PC-9 (cell line): ENCODE results near the gene THSD7B. TPM values are rescaled to one million over a fixed set of nuclear protein-coding genes. Genes with fewer than 3 reads are reported as not detected.
"Not testable (repeated sequence)": the region's sequence is repeated elsewhere in the genome, so short reads cannot be mapped to it uniquely, and the experiment has no call there.

Experiments used
- BruUV-seq: library from RNA; stranded (reverse); fragments of 400-500 nt; replicated peaks from 2 replicates; lab custom pipeline; 2021; lab: Mats Ljungman, UMichigan
- CTCF ChIA-PET: fragments of 300-600 bp; sonication (Branson Sonifier 250); formaldehyde crosslinking; loops from one replicate; lab custom pipeline; 2022; ENCODE audit warnings: antibody characterized with exemption; lab: Charles Lee
- POLR2A ChIA-PET: fragments of 300-600 bp; sonication (Branson Sonifier 250); formaldehyde crosslinking; loops from one replicate; lab custom pipeline; 2022; ENCODE audit warnings: antibody characterized with exemption; ENCODE audit not compliant: unreplicated experiment; lab: Charles Lee
- DNase-seq, 2 experiments: peaks; one replicate each; pipeline versions ENCODE4 v3.0.0 to v3.0.0-alpha.2; 2015 to 2022; ENCODE audit warnings: mixed read lengths in 1 of 2
- H2AFZ ChIP-seq: fragments of 200-600 bp; sonication (generic); 2 replicates; pipeline ENCODE4 v1.8.1; 2017; ENCODE audit warnings: antibody characterized with exemption
- H3F3A ChIP-seq: fragments of 200-600 bp; sonication (generic); 2 replicates; pipeline ENCODE4 v1.8.1; 2017; ENCODE audit warnings: antibody characterized with exemption, mild to moderate bottlenecking, low read depth; ENCODE audit not compliant: insufficient read depth
- H3K27ac ChIP-seq: fragments of 200-600 bp; sonication (generic); 2 replicates; pipeline ENCODE4 v1.6.1; 2016; ENCODE audit warnings: mixed run types
- H3K27me3 ChIP-seq: fragments of 200-600 bp; sonication (generic); 2 replicates; pipeline ENCODE4 v1.6.1; 2016; ENCODE audit warnings: low read depth, mixed run types; ENCODE audit not compliant: insufficient read depth
- H3K36me3 ChIP-seq: fragments of 200-600 bp; sonication (generic); 2 replicates; pipeline ENCODE4 v1.6.1; 2016; ENCODE audit warnings: low read depth, mixed run types
- H3K4me1 ChIP-seq: fragments of 200-600 bp; sonication (generic); replicated peaks from 2 replicates; pipeline ENCODE4 v1.6.1; 2016; ENCODE audit warnings: mixed run types; ENCODE audit not compliant: insufficient read depth
- H3K4me2 ChIP-seq: fragments of 200-600 bp; sonication (generic); 2 replicates; pipeline ENCODE4 v1.6.1; 2017; ENCODE audit warnings: mixed run types
- H3K4me3 ChIP-seq: fragments of 200-600 bp; sonication (generic); 2 replicates; pipeline ENCODE4 v1.6.1; 2016; ENCODE audit warnings: mixed run types
- H3K79me2 ChIP-seq: fragments of 200-600 bp; sonication (generic); 2 replicates; pipeline ENCODE4 v1.6.1; 2017; ENCODE audit warnings: low read depth, mixed run types
- H3K9me2 ChIP-seq: fragments of 200-600 bp; sonication (generic); 2 replicates; pipeline ENCODE4 v1.8.1; 2017; ENCODE audit warnings: mild to moderate bottlenecking; ENCODE audit not compliant: insufficient read depth
- H3K9me3 ChIP-seq: fragments of 200-600 bp; sonication (generic); 2 replicates; pipeline ENCODE4 v1.8.1; 2016; ENCODE audit warnings: low read depth; ENCODE audit not compliant: insufficient read depth
- H4K20me1 ChIP-seq: fragments of 200-600 bp; sonication (generic); 2 replicates; pipeline ENCODE4 v1.8.1; 2017; ENCODE audit not compliant: insufficient read depth
- EZH2 ChIP-seq: fragments of 200-600 bp; sonication (generic); IDR thresholded peaks from 2 replicates; pipeline ENCODE4 v1.8.0; 2017; ENCODE audit warnings: antibody characterized with exemption, low read depth
- intact Hi-C: fragments of 100-400 bp; cut with micrococcal nuclease; formaldehyde crosslinking; loops from one replicate; pipeline ENCODE4 v1.10.0; 2022; ENCODE audit not compliant: unreplicated experiment
- total RNA-seq: library from RNA; stranded (reverse); gene quantifications from 2 replicates; pipeline ENCODE4 v1.2.3, GENCODE V29; 2021
- TF ChIP-seq, protein P1 (sequence below): fragments of 200-600 bp; sonication (generic); conservative IDR thresholded peaks from 2 replicates; pipeline ENCODE4 v1.6.1; 2017; ENCODE audit warnings: mixed run types, antibody characterized with exemption, mild to moderate bottlenecking, moderate library complexity

THSD7B gene
- total RNA-seq, 1 experiment from 2014 or later: not detected

DNA sequence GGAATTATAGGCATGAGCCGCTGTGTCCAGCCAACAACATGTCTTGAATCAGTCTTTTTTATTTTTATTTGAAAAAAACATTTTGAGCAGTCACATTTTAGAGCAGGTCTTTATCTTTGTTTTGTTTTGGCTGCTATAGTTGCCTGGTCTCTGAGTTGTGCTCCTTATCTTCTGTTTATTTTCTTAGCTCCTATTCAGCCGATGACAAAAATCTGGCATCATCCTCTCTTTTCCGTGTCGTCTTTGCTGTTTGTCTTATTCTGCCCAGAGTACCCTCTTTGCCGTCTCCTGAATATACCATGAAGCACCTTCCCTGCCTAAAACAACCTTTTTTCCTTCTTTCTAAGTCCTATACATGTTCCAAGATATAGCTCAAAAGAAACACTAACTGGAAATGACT is 201.1 kb downstream of the THSD7B start:
- Histone ChIP-seq H3K9me3 (no peaks in the 10 kb centered on the region), H3F3A (no peaks in the 10 kb centered on the region), H3K27ac (no peak overlapping the region), H3K36me3 (no peaks in the 10 kb centered on the region), H2AFZ (no peak overlapping the region), H3K9me2 (no peaks in the 10 kb centered on the region), H3K4me3 (no peak overlapping the region), H3K4me2 (no peak overlapping the region), H3K27me3 (no peaks in the 10 kb centered on the region), H4K20me1 (no peaks in the 10 kb centered on the region), H3K79me2 (no peaks in the 10 kb centered on the region), H3K4me1 (no peaks in the 10 kb centered on the region)
- ChIA-PET POLR2A (interaction anchor here (0.5 kb wide), 1 partner anchor 73 kb away, joined by 4 read pairs; no protein-coding TSS in a partner anchor), CTCF (no interaction called here)
- intact Hi-C loops: no loop called here
- no TSS peak for BruUV-seq
- DNase-seq: no peak
- TF ChIP-seq, protein P1, sequence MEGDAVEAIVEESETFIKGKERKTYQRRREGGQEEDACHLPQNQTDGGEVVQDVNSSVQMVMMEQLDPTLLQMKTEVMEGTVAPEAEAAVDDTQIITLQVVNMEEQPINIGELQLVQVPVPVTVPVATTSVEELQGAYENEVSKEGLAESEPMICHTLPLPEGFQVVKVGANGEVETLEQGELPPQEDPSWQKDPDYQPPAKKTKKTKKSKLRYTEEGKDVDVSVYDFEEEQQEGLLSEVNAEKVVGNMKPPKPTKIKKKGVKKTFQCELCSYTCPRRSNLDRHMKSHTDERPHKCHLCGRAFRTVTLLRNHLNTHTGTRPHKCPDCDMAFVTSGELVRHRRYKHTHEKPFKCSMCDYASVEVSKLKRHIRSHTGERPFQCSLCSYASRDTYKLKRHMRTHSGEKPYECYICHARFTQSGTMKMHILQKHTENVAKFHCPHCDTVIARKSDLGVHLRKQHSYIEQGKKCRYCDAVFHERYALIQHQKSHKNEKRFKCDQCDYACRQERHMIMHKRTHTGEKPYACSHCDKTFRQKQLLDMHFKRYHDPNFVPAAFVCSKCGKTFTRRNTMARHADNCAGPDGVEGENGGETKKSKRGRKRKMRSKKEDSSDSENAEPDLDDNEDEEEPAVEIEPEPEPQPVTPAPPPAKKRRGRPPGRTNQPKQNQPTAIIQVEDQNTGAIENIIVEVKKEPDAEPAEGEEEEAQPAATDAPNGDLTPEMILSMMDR: no peak
- TF ChIP-seq EZH2: no peak

DNA sequence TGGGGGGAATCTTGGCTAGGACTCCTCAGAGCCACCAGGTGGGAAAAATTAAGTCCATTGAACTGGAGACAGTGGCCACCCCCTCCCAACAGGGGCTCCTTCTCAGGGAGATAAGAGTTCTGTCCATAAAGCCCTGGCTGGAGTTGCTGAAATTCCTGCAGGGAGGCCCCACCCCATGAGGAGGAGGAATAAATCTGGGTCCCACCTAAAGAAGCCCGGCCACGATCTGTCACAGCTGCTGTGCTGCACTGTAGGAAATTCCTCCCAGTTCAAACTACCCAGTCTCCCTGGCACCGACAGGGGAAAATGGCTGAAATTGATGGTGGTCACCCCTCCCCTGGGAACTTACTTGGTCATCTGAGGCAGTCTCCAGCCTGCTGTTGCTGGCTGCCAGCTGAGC is 215.0 kb downstream of the THSD7B start:
- Histone ChIP-seq H3K4me1 (no peaks in the 10 kb centered on the region), H3K27me3 (no peaks in the 10 kb centered on the region), H3K9me2 (no peaks in the 10 kb centered on the region), H3K4me2 (no peak overlapping the region), H3F3A (no peaks in the 10 kb centered on the region), H3K27ac (no peak overlapping the region), H3K79me2 (no peaks in the 10 kb centered on the region), H2AFZ (no peak overlapping the region), H4K20me1 (no peaks in the 10 kb centered on the region), H3K9me3 (no peaks in the 10 kb centered on the region), H3K36me3 (no peaks in the 10 kb centered on the region), H3K4me3 (no peak overlapping the region)
- POLR2A ChIA-PET: no interaction called here
- BruUV-seq: no TSS peak
- intact Hi-C loops: no loop called here
- no peak for DNase-seq
- TF ChIP-seq, protein P1: no peak
- no peak for TF ChIP-seq EZH2
- CTCF ChIA-PET: no interaction called here

DNA sequence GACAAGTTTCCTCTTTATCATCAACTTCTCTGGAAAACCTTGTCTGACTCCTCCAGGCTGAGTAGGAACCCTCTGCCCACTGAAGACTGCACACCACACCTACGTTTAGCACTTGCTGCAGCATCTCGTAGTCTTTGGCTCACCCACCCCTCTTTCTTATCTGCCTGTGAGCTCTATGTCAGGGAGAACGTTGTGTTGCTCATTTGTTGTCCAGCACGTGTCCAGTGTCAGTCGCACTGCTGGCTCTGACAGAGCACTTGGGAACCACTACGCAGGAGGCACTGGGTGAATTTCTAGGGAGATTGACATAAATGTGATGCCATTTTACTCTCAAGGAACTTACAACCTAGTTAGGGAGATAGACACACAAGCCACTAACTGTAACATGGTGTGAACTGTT is 216.3 kb downstream of the THSD7B start:
- H3F3A ChIP-seq, H3K27ac ChIP-seq, H3K9me3 ChIP-seq, intact Hi-C loops, CTCF ChIA-PET, H3K4me1 ChIP-seq, DNase-seq, H3K36me3 ChIP-seq, H2AFZ ChIP-seq, H3K4me2 ChIP-seq, H4K20me1 ChIP-seq, H3K4me3 ChIP-seq, POLR2A ChIA-PET, BruUV-seq, H3K27me3 ChIP-seq, H3K9me2 ChIP-seq, H3K79me2 ChIP-seq: not testable (repeated sequence)

DNA sequence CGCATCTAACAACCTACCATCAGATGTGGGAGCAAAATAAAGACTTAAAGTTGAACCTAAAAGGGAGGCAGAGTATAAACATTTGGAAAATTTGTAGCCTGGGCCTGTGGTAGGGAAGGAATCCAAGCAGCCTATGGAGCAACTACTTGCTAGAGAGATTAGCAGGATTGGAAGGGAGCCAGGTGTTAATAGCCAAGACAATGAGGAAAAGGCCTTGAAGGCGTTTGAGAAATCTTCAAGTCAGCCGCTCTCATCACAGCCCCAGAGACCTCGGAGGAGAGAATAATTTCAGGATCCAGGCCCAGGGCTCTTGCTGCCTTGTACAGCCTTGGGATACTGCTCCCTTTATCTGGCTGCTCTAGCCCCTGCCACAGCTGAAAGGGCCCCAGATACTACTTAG is 219.7 kb downstream of the THSD7B start:
- Histone ChIP-seq H2AFZ (no peak overlapping the region), H3F3A (no peaks in the 10 kb centered on the region), H3K9me2 (no peaks in the 10 kb centered on the region), H3K9me3 (no peaks in the 10 kb centered on the region), H3K4me3 (no peak overlapping the region), H4K20me1 (no peaks in the 10 kb centered on the region), H3K79me2 (no peaks in the 10 kb centered on the region), H3K4me2 (no peak overlapping the region), H3K36me3 (no peaks in the 10 kb centered on the region), H3K27ac (no peak overlapping the region), H3K27me3 (no peaks in the 10 kb centered on the region), H3K4me1 (no peaks in the 10 kb centered on the region)
- CTCF ChIA-PET: no interaction called here
- BruUV-seq: no TSS peak
- no peak for DNase-seq
- POLR2A ChIA-PET: no interaction called here
- TF ChIP-seq, protein P1: no peak
- intact Hi-C loops: no loop called here
